Fibroblast of gingiva (primary cell): Measurements from ENCODE around the gene NRTN.
A peak's percentile ranks its signal among the peaks of the same experiment; 100 is the strongest.

Source experiments
- DNase-seq: peaks from one replicate; pipeline ENCODE4 v3.0.0-alpha.2; 2011; ENCODE audit warnings: low read depth

The NRTN gene

GRCh38 chr19:5814852-5815246 is 10.0 kb downstream of the NRTN start:
- DNase-seq, result no peak

GRCh38 chr19:5817218-5817617 is 12.4 kb downstream of the NRTN start:
- DNase-seq, result no peak

DNA sequence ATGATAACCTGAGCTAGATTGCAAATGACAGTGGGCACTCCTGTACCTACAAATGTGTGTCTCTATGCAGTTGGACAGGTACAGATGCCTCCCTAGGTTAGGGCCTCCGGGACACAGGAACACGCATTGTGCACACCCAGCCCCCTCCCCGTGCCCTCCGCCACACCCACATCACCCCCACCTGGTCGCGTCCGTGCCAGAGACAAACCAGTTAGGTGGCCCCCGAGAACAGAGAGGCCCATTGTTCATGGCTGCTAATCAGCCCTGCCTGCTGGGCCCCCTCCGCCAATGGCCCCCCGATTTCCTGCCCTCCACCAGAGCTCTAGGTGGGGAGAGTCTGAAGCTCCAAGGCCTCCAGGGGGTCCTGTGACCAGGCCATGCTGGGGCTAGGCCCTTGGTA is 13.7 kb downstream of the NRTN start:
- no peak for DNase-seq

DNA sequence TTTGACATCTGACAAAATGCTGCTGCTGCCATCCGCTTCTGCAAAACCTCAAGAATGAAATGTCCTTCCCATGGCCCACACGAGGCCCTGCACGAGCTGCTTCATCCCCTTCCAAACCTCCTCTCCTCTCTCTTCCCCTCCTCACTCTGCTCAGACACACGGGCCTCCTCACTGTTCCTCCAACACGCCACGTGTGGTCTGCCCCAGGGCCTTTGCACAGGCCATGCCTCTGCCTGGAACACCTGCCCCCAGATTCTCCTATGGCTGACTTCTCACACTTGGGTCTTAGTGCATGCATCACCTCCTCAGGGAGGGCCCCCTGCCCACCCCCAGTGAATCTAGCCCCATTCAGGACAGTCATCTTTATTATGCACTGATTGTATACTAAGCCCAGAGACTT is 15.9 kb downstream of the NRTN start:
- no peak for DNase-seq

- DNase-seq, result no peak
Observed at GRCh38 chr19:5821521-5822180, 16.8 kb downstream of the NRTN start.

DNA sequence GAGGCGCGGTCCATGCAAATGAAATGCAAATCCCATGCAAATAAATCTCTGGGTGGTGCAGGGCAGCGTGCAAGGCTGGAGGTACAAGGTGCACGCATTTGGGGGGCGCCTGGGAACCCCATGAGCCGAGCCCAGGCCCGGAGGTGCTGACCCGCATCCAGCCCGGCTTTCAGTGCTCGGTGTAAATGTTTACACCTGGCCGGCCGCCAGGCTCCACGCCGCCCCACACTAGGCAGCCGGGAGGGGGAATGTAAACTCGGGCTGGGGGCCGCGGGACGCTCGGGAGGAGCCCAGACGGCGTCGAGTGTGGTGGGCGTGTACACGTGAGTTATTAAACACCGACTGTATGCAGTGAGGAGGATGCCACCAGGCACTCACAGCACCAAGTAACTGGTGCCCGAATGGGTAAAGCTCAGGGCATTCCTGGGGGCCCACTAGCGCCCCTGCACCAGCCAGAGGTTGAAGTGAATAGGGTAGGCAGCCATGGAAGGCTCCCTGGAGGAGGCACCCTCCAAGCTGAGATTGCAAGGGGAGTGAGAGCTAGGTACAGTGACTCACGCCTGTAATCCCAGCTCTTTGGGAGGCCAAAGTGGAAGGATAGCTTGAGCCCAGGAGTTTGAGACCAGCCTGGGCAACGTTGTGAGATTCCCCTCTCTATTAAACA is 17.4 kb downstream of the NRTN start:
- no peak for DNase-seq

DNA sequence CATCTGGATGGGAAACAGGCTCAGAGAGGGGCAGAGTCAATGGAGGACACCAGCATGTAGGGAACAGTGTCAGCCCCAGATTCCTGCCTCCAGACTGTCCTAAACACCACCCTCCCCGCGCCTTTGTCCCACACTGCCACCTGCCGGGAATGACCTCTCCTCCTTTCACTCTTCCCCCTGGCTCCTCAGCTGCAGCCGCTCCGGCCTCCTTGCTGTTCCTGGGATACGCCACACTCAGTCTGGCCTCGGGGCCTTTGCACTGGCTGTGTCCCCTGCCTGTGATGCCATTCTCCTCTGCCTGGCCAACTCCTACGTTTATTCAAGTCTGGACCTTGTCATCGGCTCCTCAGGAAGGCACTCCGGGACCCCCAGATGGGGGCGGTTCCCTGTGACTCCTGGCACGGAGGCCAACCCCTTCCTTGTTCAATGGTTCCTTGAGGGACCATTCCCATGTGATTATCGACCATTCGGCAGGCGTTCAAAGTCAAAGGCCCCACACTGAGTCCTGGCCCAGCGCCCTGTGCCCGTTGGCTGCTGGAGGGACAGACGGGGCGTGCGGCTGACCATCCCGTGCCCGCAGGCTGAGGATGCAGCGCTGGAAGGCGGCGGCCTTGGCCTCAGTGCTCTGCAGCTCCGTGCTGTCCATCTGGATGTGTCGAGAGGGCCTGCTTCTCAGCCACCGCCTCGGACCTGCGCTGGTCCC is 18.9 kb downstream of the NRTN start:
- no peak for DNase-seq

GRCh38 chr19:5824751-5825150 is 19.9 kb downstream of the NRTN start:
- no peak for DNase-seq

GRCh38 chr19:5825178-5825577 is 20.3 kb downstream of the NRTN start:
- DNase-seq, result no peak

DNA sequence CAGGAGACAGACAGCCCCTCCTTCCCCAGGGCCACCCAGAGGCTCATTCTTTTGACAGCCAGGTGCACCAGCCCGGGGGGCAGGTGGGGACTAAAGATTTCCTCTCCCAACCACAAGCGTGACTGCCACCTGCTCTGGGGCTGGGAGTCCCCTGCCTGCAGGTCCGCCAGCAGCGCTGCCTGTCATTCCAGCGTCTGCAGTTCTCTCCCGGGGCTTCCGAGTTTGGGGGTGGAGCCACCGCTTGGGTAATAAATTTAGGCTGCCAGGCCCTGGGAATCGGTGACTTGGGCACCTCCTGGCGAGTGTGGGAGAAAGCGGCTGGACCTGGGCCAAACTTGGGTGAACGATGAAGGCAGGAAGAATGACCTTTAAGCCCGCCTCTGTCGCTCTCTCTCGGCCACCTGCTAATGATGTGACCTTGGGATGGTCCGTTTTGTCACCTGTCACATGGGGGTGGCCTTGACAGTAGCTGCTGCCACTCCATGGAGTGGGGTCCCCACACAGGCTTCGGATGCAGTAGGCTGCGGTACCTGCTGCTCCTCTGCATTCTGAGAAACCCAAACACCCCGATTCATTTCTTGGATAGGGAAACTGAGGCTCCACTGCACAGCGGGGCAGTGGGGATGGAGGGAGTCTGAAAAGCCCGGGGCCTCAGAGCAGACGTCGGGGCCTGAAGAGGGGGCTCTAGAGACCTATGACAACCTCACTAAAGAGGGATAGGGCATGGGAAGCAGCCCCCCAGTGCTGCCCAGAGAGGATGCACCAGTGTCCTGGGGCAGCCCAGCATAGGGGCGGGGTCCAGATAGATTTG is 21.9 kb downstream of the NRTN start:
- peak; percentile 34 for DNase-seq

GRCh38 chr19:5827342-5827890 is 22.5 kb downstream of the NRTN start:
- no peak for DNase-seq

GRCh38 chr19:5827891-5828660 is 23.2 kb downstream of the NRTN start:
- peak; percentile 87 for DNase-seq

- DNase-seq, result no peak
Observed at GRCh38 chr19:5828661-5829566, 24.0 kb downstream of the NRTN start.

DNA sequence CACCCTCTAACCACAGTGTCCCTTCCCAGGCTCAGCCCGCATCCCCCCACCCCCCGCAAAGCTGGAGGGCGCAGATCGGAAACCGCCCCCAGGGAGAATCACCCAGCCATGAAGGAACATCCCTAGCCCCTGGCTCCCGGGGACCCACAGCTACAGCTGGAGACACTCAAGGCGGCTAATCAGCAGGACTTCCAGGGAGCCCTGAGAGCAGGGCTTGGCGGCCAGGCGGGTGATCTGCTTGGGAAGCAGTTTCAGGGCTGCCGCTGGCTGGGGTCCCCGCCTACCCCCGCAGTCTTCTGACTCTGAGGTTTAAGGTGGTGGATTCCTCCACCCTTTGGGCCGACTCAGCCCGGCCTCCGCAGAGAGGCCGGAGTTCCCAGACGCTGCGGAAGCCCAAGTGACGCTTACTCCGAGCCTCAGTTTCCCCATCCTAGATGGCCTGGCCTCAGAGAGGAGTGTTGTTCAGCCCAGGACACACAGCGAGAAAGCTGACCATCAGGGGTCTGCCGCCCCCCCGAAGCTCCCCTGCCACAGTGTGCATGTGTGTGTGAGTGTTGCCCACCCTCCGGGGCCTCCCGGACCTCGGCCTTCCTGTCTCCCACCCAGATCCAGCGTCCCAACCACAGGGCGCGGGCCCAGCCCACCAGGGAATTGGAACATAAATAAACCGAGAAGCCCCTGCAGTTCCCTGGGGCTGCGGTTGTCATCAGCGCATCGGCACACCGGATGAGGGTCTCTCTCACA is 24.9 kb downstream of the NRTN start:
- DNase-seq, result no peak

- no peak for DNase-seq
Observed at GRCh38 chr19:5831159-5831558, 26.3 kb downstream of the NRTN start.

DNA sequence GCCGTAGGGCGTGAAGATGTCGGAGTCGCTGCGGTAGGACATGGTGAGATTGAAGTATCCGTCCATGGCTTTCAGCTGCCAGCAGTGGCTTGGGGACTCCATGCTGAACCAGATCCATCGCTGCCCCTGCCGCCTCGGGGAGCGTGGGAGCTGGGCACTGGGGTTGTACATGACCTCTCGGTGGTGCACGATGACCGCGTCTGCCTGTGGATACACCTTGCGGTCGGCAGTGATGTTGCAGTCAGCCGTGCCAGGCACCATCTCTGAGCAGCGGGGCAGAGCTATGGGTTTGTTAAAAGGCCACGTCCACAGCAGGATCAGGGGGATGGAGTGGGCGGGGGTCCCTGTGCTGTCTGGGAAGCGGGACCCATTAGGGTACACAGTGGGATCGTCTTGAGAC is 27.2 kb downstream of the NRTN start:
- no peak for DNase-seq

- no peak for DNase-seq
Observed at GRCh38 chr19:5832527-5833216, 27.8 kb downstream of the NRTN start.

DNA sequence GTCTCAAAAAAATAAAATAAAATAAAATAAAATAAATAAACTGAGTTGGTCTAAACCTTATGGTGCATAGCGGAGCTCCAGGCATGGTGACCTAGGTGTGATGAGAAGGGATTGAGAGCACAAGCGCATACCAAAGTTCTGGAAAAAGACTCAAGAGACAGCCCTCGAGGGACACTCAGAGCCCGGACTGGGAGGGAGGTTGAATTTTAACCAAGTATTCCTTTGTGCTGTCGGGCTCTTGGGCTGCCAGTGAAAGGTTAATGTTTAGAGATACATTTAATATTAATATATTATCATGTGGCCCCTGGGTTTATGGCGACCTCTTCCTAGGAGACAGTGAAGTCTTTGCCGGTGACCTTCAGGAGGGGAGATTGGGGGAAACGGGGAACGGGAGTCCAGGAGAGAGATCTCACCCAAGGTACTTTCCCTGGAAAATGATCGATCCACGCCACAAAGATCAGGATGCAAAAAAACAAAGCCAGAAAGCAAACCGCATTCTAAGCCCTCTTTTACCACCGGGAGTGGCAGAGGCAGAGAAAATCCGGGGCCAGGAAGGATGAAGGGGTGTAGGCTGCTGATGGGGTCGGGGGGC is 33.0 kb downstream of the NRTN start:
- DNase-seq, result no peak
